Measurements from ENCODE around the gene SYT7.
A peak's percentile ranks its signal among the peaks of the same experiment; 100 is the strongest.

The SYT7 gene

DNA sequence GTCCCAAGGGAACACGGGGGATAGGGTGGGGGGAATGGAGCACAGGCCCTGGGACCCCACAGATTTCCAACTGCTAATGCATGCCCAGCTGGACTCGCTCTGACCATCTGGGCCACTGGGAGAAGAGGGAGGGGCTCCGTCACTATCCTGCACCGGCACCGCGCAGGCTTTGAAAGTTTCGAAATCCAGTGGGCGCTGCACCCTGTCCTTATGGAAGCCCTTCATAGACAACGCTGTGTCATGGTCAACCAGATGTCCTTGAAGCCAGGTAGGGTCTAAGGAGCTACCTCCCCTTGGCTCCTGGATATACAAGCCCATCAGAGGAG lies 42.3 kb downstream of the SYT7 start:
- H3K27me3 ChIP-seq (ENCODE audit: low read depth) = peaks cover 71% of the 10 kb centered on the region
- no peaks in the 10 kb centered on the region for H3K4me1 ChIP-seq
- H3K4me3 ChIP-seq = no peak overlapping the region
- H3K36me3 ChIP-seq (replicated peaks) = no peaks in the 10 kb centered on the region
- H3K9me3 ChIP-seq = no peaks in the 10 kb centered on the region
- no peak for DNase-seq (ENCODE audit: low spot score in 2 of 2)
- in situ Hi-C loops (cut with MboI; ENCODE audit: low sequenced_read_pairs) = no loop called here

DNA sequence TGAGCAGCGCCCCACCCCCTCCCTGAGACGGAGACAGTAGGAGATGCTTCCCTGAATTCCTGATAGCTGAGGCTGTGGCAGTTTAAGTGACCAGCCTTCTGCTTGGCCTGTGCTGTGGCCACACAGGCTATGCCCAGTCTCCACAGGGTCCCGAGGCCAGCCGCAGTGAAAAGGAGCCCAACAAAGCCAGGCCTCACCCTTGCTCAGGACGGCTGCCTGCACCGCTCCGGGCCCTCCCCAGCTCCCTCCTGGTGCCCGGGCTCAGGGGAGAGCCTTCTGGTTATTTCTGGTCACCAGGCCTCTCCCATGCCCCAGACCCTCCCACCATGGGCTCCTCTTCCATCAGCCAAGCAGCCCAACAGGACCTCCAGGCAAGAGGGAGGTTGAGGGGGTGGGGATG lies 43.5 kb downstream of the SYT7 start:
- H3K4me1 ChIP-seq = no peaks in the 10 kb centered on the region
- H3K4me3 ChIP-seq = no peak overlapping the region
- H3K27me3 ChIP-seq (ENCODE audit: low read depth) = peaks cover 84% of the 10 kb centered on the region
- in situ Hi-C loops (cut with MboI; ENCODE audit: low sequenced_read_pairs) = no loop called here
- DNase-seq (ENCODE audit: low spot score in 2 of 2) = no peak
- H3K36me3 ChIP-seq (replicated peaks) = no peaks in the 10 kb centered on the region
- no peaks in the 10 kb centered on the region for H3K9me3 ChIP-seq

DNA sequence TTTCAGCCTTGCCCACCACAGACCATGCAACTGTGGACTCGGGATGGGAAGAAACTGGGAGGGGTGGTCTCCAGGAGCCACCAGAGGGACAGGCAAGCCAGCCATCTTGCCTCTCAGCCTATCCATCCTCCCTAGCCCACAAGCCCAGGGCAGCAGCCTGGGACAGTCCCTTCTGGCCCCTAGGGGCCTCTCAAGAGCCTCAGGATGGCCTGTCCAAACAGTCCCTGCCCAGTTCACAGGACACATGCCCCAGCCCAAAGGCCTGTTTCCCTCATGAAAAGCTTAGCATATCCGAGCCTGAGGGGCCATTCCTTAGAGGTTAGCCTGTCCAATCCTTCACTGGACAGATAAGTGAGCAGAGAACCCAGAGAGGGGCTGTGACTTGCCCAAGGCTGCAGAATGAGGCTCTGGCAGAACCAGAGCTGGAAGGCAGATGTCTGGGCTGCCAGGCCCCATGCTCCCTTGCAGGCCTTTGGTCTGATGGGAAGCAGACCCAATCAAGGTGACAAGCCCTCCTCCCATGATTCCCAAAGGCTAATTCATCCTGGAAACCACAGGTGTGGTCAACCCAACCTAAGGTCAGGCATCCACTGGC lies 44.1 kb downstream of the SYT7 start:
- no peaks in the 10 kb centered on the region for H3K9me3 ChIP-seq
- in situ Hi-C loops (cut with MboI; ENCODE audit: low sequenced_read_pairs) = no loop called here
- no peak overlapping the region for H3K4me3 ChIP-seq
- no peak for DNase-seq (ENCODE audit: low spot score in 2 of 2)
- H3K4me1 ChIP-seq = no peaks in the 10 kb centered on the region
- H3K36me3 ChIP-seq (replicated peaks) = no peaks in the 10 kb centered on the region
- H3K27me3 ChIP-seq (ENCODE audit: low read depth) = peaks cover 83% of the 10 kb centered on the region

DNA sequence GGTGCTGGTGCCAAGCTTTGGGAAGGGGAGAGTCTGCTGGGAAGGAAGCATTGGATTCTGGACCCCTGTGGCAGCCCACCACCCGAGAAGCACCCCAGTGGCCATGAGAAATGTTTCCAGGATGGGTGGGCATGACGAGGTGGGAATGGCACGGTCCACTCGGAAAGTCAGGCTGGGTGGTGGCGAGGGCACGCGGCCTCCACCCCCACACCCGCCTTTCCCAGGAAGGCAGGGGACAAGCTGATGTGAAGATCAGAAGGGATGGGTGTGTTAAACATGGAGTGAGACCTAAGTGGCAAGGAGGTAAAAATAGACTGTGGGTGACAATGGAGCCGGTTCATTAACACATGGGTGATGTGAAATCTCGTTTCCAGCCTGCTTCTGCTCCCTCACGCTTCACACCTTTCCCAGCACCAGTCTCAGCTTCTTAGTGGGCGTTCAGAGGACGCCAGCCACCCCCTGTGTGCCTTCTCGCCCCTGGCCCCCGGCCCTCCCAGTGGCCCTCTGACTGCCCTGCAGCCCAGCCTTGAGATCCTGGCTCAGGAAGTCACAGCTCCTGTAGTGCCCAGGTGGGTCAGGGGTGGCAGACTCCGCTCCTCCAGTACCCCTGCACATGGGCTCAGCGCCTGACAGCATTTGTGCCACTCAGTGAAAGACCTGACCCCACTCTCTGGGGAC lies 44.7 kb downstream of the SYT7 start:
- H3K27me3 ChIP-seq (ENCODE audit: low read depth) = peaks cover 80% of the 10 kb centered on the region
- no peak overlapping the region for H3K4me3 ChIP-seq
- no peak for DNase-seq (ENCODE audit: low spot score in 2 of 2)
- in situ Hi-C loops (cut with MboI; ENCODE audit: low sequenced_read_pairs) = no loop called here
- H3K9me3 ChIP-seq = no peaks in the 10 kb centered on the region
- H3K4me1 ChIP-seq = no peaks in the 10 kb centered on the region
- H3K36me3 ChIP-seq (replicated peaks) = no peaks in the 10 kb centered on the region

DNA sequence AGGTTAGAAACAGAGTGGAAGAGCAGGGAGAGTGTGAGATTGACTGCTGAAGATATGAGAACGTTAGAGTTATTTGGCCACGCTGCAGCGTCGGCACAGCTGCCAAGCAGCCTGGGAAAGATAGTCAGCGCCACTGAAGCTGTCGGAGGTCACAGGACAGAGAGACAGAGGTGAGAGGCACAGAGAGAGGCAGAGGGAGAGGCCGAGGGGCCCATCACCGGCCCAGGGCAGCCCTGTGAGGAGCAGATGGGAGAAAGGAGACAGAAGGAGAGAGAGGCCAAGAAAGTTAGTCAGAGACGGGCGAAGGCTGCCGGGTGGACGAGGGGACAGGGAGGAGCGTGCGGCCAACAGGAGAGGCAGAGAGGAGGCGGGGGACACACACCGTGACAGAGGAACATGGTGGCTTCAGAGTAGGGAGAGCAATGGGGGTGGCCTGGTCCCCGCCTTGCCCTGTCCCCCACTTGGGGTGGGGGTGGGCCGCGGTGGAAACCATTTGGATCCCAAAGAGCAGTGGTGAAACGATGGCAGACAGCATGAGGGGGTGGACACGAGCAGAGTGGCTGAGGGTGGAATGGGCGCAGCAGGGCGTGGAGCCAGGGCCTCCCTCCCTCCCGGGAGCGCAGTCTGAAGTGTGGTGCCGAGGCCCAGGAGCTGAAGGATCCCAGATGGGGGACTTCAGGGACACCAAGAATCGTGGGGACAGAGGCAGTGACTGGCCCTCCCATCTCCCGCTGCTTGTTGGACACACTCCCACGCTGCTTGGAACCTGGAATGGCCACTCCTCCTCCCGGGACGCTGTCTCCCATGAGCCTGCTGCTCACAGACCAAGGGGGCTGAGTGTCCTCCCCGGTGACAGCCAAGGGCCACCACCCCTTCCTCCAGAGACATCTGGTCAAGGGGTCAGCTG lies 45.7 kb downstream of the SYT7 start:
- Histone ChIP-seq H3K36me3 (replicated peaks) (no peaks in the 10 kb centered on the region), H3K9me3 (no peaks in the 10 kb centered on the region), H3K27me3 (ENCODE audit: low read depth) (peaks cover 74% of the 10 kb centered on the region), H3K4me1 (no peaks in the 10 kb centered on the region), H3K4me3 (no peak overlapping the region)
- DNase-seq (ENCODE audit: low spot score in 2 of 2) = no peak
- in situ Hi-C loops (cut with MboI; ENCODE audit: low sequenced_read_pairs) = no loop called here

DNA sequence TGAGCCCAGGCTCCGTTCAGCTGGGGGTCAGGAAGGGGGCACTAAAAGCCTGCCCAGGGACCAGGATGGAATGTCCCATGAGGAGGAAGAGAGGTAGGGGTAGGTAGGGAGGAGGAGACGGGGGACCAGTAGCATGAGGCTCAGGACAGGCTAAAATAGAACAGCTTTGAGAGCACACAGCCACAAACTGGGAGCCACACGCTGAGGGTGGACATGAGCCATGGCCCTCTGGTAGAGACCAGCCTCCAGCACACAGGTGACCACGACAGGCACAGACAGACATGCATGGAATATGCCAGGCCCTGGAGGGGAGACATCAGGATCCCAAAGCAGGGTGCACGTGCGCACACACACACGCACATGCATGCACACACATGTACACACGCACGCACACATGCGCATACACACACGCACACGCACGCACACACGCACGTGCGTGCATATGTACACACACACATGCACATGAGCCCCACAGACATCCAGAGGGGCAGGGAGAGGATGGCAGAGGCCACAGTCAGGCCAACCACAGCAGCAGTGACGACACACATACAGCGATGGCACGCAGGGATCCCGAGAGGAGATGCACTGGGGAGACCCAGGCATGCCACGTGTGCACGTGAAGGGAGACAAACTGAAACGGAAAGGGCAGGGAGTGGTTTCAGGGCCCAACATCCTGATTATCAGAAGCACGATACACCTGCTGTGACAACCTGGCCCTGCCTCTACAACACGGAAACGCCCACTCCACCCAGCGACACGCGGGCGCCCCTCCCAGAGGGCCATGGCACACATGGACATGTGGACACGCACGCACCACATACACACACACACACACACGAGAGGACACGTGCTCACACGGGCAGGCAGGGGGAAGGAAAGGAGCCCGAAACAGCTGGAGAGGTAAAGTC lies 46.6 kb downstream of the SYT7 start:
- Histone ChIP-seq H3K4me3 (no peak overlapping the region), H3K27me3 (ENCODE audit: low read depth) (peaks cover 74% of the 10 kb centered on the region), H3K4me1 (no peaks in the 10 kb centered on the region), H3K36me3 (replicated peaks) (no peaks in the 10 kb centered on the region), H3K9me3 (no peaks in the 10 kb centered on the region)
- in situ Hi-C loops (cut with MboI; ENCODE audit: low sequenced_read_pairs) = no loop called here
- DNase-seq (ENCODE audit: low spot score in 2 of 2) = no peak

DNA sequence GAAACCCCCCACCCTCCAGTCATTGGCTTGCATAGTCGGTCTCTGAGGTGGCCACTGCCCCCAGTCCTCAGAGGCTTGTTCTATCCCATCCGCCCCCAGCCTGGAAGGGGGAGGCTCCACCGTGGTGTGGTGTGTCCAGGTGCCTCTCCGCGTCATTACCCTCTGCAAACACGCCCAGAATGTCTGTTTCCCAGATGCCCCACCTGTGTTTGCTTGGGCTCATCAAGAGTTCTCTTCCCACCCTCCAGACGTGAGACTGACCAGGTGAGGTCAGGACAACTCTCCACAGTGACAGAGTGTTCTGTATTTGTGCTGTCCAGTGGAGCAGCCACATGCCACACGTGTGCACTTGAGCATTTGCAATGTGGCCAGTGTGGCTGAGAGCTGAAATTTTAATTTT lies 47.5 kb downstream of the SYT7 start:
- no peak overlapping the region for H3K4me3 ChIP-seq
- DNase-seq (ENCODE audit: low spot score in 2 of 2) = no peak
- in situ Hi-C loops (cut with MboI; ENCODE audit: low sequenced_read_pairs) = no loop called here
- no peaks in the 10 kb centered on the region for H3K9me3 ChIP-seq
- peaks cover 73% of the 10 kb centered on the region for H3K27me3 ChIP-seq (ENCODE audit: low read depth)
- no peaks in the 10 kb centered on the region for H3K4me1 ChIP-seq
- no peaks in the 10 kb centered on the region for H3K36me3 ChIP-seq (replicated peaks)

DNA sequence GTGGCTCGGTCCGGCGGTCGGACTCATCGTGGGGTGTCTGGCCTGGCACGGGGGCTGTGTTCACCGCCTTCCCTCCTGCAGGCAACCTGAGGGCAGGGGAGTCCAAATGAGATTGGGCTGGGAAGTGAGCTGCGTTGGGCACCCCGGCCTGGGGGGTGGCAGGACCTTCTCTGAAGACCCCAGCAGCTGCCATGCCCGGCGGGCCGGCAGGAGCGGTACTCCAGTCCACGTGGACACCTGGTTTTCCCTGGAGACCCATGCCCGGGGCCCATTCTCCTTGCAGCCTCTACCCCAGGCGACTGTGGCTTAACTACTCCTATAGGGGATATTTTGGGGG lies 47.9 kb downstream of the SYT7 start:
- peaks cover 74% of the 10 kb centered on the region for H3K27me3 ChIP-seq (ENCODE audit: low read depth)
- in situ Hi-C loops (cut with MboI; ENCODE audit: low sequenced_read_pairs) = no loop called here
- no peaks in the 10 kb centered on the region for H3K9me3 ChIP-seq
- H3K4me3 ChIP-seq = no peak overlapping the region
- no peak for DNase-seq (ENCODE audit: low spot score in 2 of 2)
- H3K36me3 ChIP-seq (replicated peaks) = no peaks in the 10 kb centered on the region
- no peaks in the 10 kb centered on the region for H3K4me1 ChIP-seq

DNA sequence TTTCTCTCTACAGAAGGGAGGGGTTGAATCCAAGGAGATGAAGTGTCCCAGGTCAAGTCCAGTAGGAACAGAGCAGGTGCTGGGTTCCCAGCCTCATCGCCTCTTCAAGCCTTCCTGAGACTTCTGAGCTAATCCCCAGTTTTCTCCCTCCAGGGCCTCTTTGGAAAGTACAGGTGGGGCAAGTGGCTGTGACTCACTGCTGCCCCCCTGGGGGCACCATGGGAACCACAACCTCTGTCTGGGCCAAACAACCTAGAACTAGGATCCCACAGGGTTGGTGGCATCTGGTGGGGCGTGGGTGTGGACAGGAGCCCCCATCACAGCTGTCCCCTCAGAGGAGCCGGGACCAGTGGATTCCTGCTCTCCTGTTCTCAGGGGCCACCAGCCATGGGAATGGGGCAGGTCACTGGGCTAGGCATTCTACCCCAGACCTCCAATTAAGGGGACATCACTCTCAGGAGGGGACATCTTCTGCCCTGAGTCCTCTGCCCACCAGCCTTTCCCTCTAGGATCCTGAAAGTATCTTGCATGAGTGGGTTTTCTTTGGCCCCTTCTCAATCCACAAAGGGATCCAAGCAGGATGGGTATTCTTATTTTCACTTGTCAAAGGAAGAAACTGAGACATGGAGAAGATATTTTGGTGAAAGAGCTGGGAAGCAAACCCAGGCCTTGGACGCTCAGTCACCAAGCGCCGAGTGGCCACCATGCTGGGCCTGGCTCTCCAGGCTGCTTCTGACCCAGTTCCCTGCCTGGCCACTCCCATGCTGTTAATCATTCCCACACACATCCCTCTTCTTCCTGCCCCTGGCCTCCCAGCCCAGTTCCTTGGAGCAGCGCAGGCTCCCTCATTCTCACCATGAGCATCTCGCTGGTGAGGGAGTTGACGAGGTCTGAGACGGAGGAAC lies 48.5 kb downstream of the SYT7 start:
- no peaks in the 10 kb centered on the region for H3K36me3 ChIP-seq (replicated peaks)
- in situ Hi-C loops (cut with MboI; ENCODE audit: low sequenced_read_pairs) = no loop called here
- peaks cover 77% of the 10 kb centered on the region for H3K27me3 ChIP-seq (ENCODE audit: low read depth)
- H3K4me1 ChIP-seq = no peaks in the 10 kb centered on the region
- DNase-seq (ENCODE audit: low spot score in 2 of 2) = peak; percentile 22 to 74
- H3K9me3 ChIP-seq = no peaks in the 10 kb centered on the region
- no peak overlapping the region for H3K4me3 ChIP-seq

DNA sequence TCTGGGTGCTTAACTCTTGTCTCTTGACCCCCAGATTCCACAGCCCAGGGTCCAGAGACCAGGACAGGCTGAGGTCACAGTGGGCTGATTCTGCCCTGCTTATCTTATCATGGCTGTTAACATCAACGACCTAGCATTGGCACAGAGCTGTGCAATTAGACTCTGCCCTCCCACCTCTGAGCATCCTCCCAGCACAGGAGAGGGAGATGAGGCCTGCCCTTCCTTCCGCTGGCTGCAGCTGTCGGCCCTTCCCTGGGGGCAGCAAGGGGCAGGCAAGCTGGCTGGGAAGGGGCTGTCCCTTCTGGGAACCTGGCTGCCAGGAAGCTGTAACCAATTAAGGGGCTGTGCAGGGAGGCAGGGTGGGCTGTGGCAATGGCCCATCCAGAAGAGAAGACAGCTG lies 49.8 kb downstream of the SYT7 start:
- Histone ChIP-seq H3K4me1 (no peaks in the 10 kb centered on the region), H3K27me3 (ENCODE audit: low read depth) (peaks cover 79% of the 10 kb centered on the region), H3K4me3 (no peak overlapping the region), H3K9me3 (no peaks in the 10 kb centered on the region), H3K36me3 (replicated peaks) (no peaks in the 10 kb centered on the region)
- in situ Hi-C loops (cut with MboI; ENCODE audit: low sequenced_read_pairs) = no loop called here
- no peak for DNase-seq (ENCODE audit: low spot score in 2 of 2)

DNA sequence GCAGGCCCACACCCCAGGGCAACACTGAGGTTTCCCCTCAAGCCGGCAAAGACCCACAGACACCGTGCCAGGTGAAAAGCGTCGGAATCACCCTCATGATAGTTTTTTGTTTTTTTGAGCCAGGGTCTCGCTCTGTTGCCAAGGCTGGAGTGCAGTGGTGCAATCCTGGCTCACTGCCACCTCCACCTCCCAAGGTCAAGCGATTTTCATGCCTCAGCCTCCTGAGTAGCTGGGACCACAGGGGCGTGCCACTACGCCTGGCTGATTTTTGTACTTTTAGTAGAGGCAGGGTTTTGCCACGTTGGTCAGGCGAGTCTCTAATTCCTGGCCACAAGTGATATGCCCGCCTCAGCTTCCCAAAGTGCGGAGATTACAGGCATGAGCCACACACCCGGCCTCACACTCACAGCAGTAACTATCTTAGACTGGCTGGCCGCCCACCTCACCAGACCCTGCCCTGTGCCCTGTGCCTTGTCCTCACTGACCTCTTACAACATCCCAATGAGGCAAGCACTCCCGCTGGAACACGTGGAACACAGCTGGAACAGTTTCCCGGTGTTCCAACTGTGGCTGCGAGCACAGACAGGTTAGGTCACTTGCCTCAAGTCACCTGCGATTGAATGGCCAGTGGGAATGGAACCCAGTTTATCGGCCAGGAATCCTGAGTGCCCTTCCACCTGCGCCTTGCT lies 51.2 kb downstream of the SYT7 start:
- Histone ChIP-seq H3K27me3 (ENCODE audit: low read depth) (peaks cover 81% of the 10 kb centered on the region), H3K4me1 (no peaks in the 10 kb centered on the region), H3K36me3 (replicated peaks) (no peaks in the 10 kb centered on the region), H3K9me3 (no peaks in the 10 kb centered on the region), H3K4me3 (no peak overlapping the region)
- in situ Hi-C loops (cut with MboI; ENCODE audit: low sequenced_read_pairs) = no loop called here
- DNase-seq (ENCODE audit: low spot score in 2 of 2) = no peak

DNA sequence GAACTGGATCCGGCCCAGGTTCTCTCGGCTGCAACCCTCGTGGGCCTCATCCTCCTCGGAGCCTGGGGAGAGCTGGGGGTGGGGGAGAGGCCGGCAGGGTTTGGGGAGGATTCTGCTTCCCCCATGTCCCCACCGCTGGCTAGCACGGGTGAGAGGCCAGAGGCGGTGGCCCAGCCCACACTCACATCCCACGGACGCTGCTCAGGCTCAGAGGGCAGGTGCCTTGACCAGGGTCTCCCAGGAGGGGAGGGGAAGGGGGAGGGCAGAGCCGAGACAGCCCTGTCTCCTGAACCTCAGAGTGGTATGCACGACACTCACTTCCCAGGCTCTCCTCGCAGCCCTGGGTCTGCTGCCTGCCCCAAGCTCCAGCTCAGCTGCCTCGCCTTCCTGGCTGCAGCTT lies 52.8 kb downstream of the SYT7 start:
- Histone ChIP-seq H3K4me3 (no peak overlapping the region), H3K4me1 (no peaks in the 10 kb centered on the region), H3K9me3 (no peaks in the 10 kb centered on the region), H3K27me3 (ENCODE audit: low read depth) (peaks cover 81% of the 10 kb centered on the region), H3K36me3 (replicated peaks) (no peaks in the 10 kb centered on the region)
- DNase-seq (ENCODE audit: low spot score in 2 of 2) = no peak
- in situ Hi-C loops (cut with MboI; ENCODE audit: low sequenced_read_pairs) = no loop called here

All from HAP-1 (cell line).